H9 (cell line): ENCODE data around the gene VPS13A. TPM values are rescaled to one million over a fixed set of nuclear protein-coding genes. Genes with fewer than 3 reads are reported as not detected.

ENCODE experiments used
- DNase-seq: peaks from one replicate; pipeline ENCODE4 v3.0.0-alpha.2; 2017
- H2AFZ ChIP-seq: one replicate; pipeline ENCODE4 v1.6.1; 2013; ENCODE audit warnings: mild to moderate bottlenecking, low read length, control low read depth, moderate library complexity
- H2AK5ac ChIP-seq: 2 replicates; pipeline ENCODE4 v1.6.1; 2013; ENCODE audit warnings: low read length, control low read depth, mixed read lengths; ENCODE audit not compliant: insufficient read length
- H2BK120ac ChIP-seq: one replicate; pipeline ENCODE4 v1.6.1; 2013; ENCODE audit warnings: low read depth, mild to moderate bottlenecking, low read length, control low read depth, inconsistent platforms; ENCODE audit not compliant: poor library complexity, severe bottlenecking
- H2BK12ac ChIP-seq: 2 replicates; pipeline ENCODE4 v1.6.1; 2013; ENCODE audit warnings: low read length, control low read depth, mixed read lengths, low read depth; ENCODE audit not compliant: insufficient read length
- H2BK15ac ChIP-seq: 2 replicates; pipeline ENCODE4 v1.6.1; 2013; ENCODE audit warnings: low read depth, low read length, control low read depth
- H2BK20ac ChIP-seq: one replicate; pipeline ENCODE4 v1.6.1; 2013; ENCODE audit warnings: low read depth, mild to moderate bottlenecking, low read length, control low read depth, inconsistent platforms; ENCODE audit not compliant: poor library complexity, severe bottlenecking
- H2BK5ac ChIP-seq: 2 replicates; pipeline ENCODE4 v1.6.1; 2013; ENCODE audit warnings: low read length, control low read depth, mixed read lengths; ENCODE audit not compliant: insufficient read length
- H3K14ac ChIP-seq: 2 replicates; pipeline ENCODE4 v1.6.1; 2013; ENCODE audit warnings: low read length, control low read depth; ENCODE audit not compliant: insufficient read depth
- H3K18ac ChIP-seq: 2 replicates; pipeline ENCODE4 v1.6.1; 2013; ENCODE audit warnings: low read depth, mild to moderate bottlenecking, mixed read lengths, low read length, control low read depth; ENCODE audit not compliant: insufficient read length
- H3K23ac ChIP-seq: 2 replicates; pipeline ENCODE4 v1.6.1; 2013; ENCODE audit warnings: low read length, control low read depth, mixed read lengths, low read depth; ENCODE audit not compliant: insufficient read length
- H3K23me2 ChIP-seq: 2 replicates; pipeline ENCODE4 v1.6.1; 2013; ENCODE audit warnings: low read depth, mild to moderate bottlenecking, mixed read lengths, low read length, control low read depth; ENCODE audit not compliant: insufficient read length, poor library complexity, severe bottlenecking
- H3K27ac ChIP-seq: 2 replicates; pipeline ENCODE4 v1.5.1; 2013; ENCODE audit warnings: low read length, control low read depth, mixed read lengths, low read depth; ENCODE audit not compliant: insufficient read length
- H3K27me3 ChIP-seq: 2 replicates; pipeline ENCODE4 v1.6.1; 2013; ENCODE audit warnings: low read length, control low read depth, inconsistent platforms; ENCODE audit not compliant: insufficient read depth
- H3K4ac ChIP-seq: 2 replicates; pipeline ENCODE4 v1.6.1; 2013; ENCODE audit warnings: low read depth, mild to moderate bottlenecking, control low read depth, inconsistent platforms, low read length, moderate library complexity
- H3K4me1 ChIP-seq: 2 replicates; pipeline ENCODE4 v1.6.1; 2013; ENCODE audit warnings: low read length, control low read depth, inconsistent platforms; ENCODE audit not compliant: insufficient read depth
- H3K4me2 ChIP-seq: 2 replicates; pipeline ENCODE4 v1.6.1; 2013; ENCODE audit warnings: low read length, control low read depth, mixed read lengths; ENCODE audit not compliant: insufficient read length, insufficient read depth
- H3K56ac ChIP-seq: 2 replicates; pipeline ENCODE4 v1.6.1; 2013; ENCODE audit warnings: low read depth, mild to moderate bottlenecking, mixed read lengths, low read length, control low read depth; ENCODE audit not compliant: insufficient read length
- H3K79me1 ChIP-seq: 2 replicates; pipeline ENCODE4 v1.6.1; 2013; ENCODE audit warnings: low read depth, mild to moderate bottlenecking, moderate library complexity, low read length, control low read depth, inconsistent platforms; ENCODE audit not compliant: insufficient read depth, poor library complexity, severe bottlenecking
- H3K79me2 ChIP-seq: 2 replicates; pipeline ENCODE4 v1.6.1; 2013; ENCODE audit warnings: low read length, control low read depth, inconsistent platforms; ENCODE audit not compliant: insufficient read depth
- H3K9ac ChIP-seq: 2 replicates; pipeline ENCODE4 v1.6.1; 2013; ENCODE audit warnings: low read length, control low read depth, mixed read lengths; ENCODE audit not compliant: insufficient read length; ENCODE audit errors: extremely low read depth
- H3K9me3 ChIP-seq: one replicate; pipeline ENCODE4 v1.6.1; 2013; ENCODE audit warnings: low read depth, low read length, inconsistent platforms; ENCODE audit not compliant: control insufficient read depth
- H3T11ph ChIP-seq: one replicate; pipeline ENCODE4 v1.6.1; 2013; ENCODE audit warnings: mild to moderate bottlenecking, low read length, control low read depth, inconsistent platforms
- H4K20me1 ChIP-seq: one replicate; pipeline ENCODE4 v1.6.1; 2013; ENCODE audit not compliant: control insufficient read depth, insufficient read length, insufficient read depth
- H4K5ac ChIP-seq: 2 replicates; pipeline ENCODE4 v1.6.1; 2013; ENCODE audit warnings: low read depth, mild to moderate bottlenecking, mixed read lengths, low read length, control low read depth; ENCODE audit not compliant: insufficient read length
- H4K8ac ChIP-seq: replicated peaks from 2 replicates; pipeline ENCODE4 v1.6.1; 2013; ENCODE audit warnings: low read length, control low read depth, mixed read lengths, low read depth; ENCODE audit not compliant: insufficient read length
- H4K91ac ChIP-seq: 2 replicates; pipeline ENCODE4 v1.6.1; 2013; ENCODE audit warnings: low read depth, mild to moderate bottlenecking, moderate library complexity, mixed read lengths, low read length, control low read depth; ENCODE audit not compliant: insufficient read length
- H3K27ac Mint-ChIP-seq, 3 experiments: 2 replicates in 2 of 3; 3 replicates in 1 of 3; pipeline ENCODE4 v1.8.0; 2020 to 2021; ENCODE audit warnings: mixed read lengths in 3 of 3, mild to moderate bottlenecking in 1 of 3, moderate library complexity in 1 of 3
- H3K27me3 Mint-ChIP-seq: 2 replicates; pipeline ENCODE4 v1.8.0; 2021; ENCODE audit warnings: low read depth, mild to moderate bottlenecking, moderate library complexity, mixed read lengths
- H3K36me3 Mint-ChIP-seq, 3 experiments: 2 replicates in 2 of 3; 3 replicates in 1 of 3; pipeline ENCODE4 v1.8.0; 2020 to 2021; ENCODE audit warnings: low read depth in 3 of 3, mixed read lengths in 3 of 3; ENCODE audit not compliant: insufficient read depth in 1 of 3
- H3K4me1 Mint-ChIP-seq, 2 experiments: 2 replicates each; pipeline ENCODE4 v1.8.0; 2020; ENCODE audit warnings: mixed read lengths in 2 of 2
- H3K4me3 Mint-ChIP-seq, 2 experiments: 2 replicates in 1 of 2; 3 replicates in 1 of 2; pipeline ENCODE4 v1.8.0; 2020 to 2021; ENCODE audit warnings: mild to moderate bottlenecking in 2 of 2, mixed read lengths in 2 of 2, moderate library complexity in 1 of 2
- H3K9me3 Mint-ChIP-seq, 2 experiments: 2 replicates in 1 of 2; 3 replicates in 1 of 2; pipeline ENCODE4 v1.8.0; 2020; ENCODE audit warnings: mild to moderate bottlenecking in 2 of 2, mixed read lengths in 2 of 2, moderate library complexity in 1 of 2
- CTCF ChIP-seq: fragments of 200-600 bp; sonication (generic); conservative IDR thresholded peaks from 3 replicates; pipeline ENCODE4 v1.8.0; 2021; ENCODE audit warnings: antibody characterized with exemption, mild to moderate bottlenecking
- WGBS: extraction: QIAGEN DNeasy Blood & Tissue Kit; methylation state at CpG from one replicate; pipeline ENCODE4 v1.1.7; 2013; ENCODE audit warnings: missing lambda C conversion rate, low lambda C conversion rate, mixed read lengths; ENCODE audit not compliant: insufficient read length; ENCODE audit errors: extremely low coverage; 5-methylcytosine and 5-hydroxymethylcytosine counted together
- total RNA-seq: library from RNA; stranded (reverse); gene quantifications from 2 replicates; pipeline ENCODE4 v1.2.1, GENCODE V29; 2021

VPS13A gene
- total RNA-seq, 1 experiment from 2014 or later = 34.0 TPM

GRCh38 chr9:77251050-77251449 lies 73.7 kb downstream of the VPS13A start:
- no peak overlapping the region for H3K23ac ChIP-seq
- H2AK5ac ChIP-seq = no peak overlapping the region
- no peak overlapping the region for H3K56ac ChIP-seq
- no peak overlapping the region for H4K5ac ChIP-seq
- no peaks in the 10 kb centered on the region for H3K9me3 Mint-ChIP-seq
- H3K4me1 ChIP-seq = no peaks in the 10 kb centered on the region
- no peak overlapping the region for H2AFZ ChIP-seq
- H3K14ac ChIP-seq = no peak overlapping the region
- H3K9me3 ChIP-seq = no peaks in the 10 kb centered on the region
- no peak overlapping the region for H2BK120ac ChIP-seq
- H3K27ac Mint-ChIP-seq = no peak overlapping the region
- no peaks in the 10 kb centered on the region for H3K27me3 ChIP-seq
- H4K20me1 ChIP-seq = no peaks in the 10 kb centered on the region
- H2BK5ac ChIP-seq = no peak overlapping the region
- no peaks in the 10 kb centered on the region for H3K27me3 Mint-ChIP-seq
- H2BK20ac ChIP-seq = no peak overlapping the region
- H3K36me3 Mint-ChIP-seq = peaks cover 12 to 23% (median 18%) of the 10 kb centered on the region in 3 experiments
- no peaks in the 10 kb centered on the region for H3K79me2 ChIP-seq
- no peak overlapping the region for H3K27ac ChIP-seq
- no peak overlapping the region for H2BK12ac ChIP-seq
- no peak overlapping the region for H3T11ph ChIP-seq
- WGBS = no CpG with 5 or more reads among the region's 1 CpG
- no peak overlapping the region for H3K9ac ChIP-seq
- no peak overlapping the region for H4K91ac ChIP-seq
- H3K4ac ChIP-seq = no peak overlapping the region
- no peaks in the 10 kb centered on the region for H3K79me1 ChIP-seq
- H3K4me3 Mint-ChIP-seq = no peak overlapping the region
- no peak overlapping the region for H3K18ac ChIP-seq
- H3K4me1 Mint-ChIP-seq = peaks cover 18 to 20% of the 10 kb centered on the region in 2 experiments
- DNase-seq = no peak
- H2BK15ac ChIP-seq = no peak overlapping the region
- no peaks in the 10 kb centered on the region for H3K23me2 ChIP-seq
- no peak overlapping the region for H3K4me2 ChIP-seq
- H4K8ac ChIP-seq = no peak overlapping the region
- TF ChIP-seq CTCF = no peak
